ENCODE data around the gene MRPL53.
"Not testable (repeated sequence)": the region's sequence is repeated elsewhere in the genome, so short reads cannot be mapped to it uniquely, and the experiment has no call there.

MRPL53 gene

DNA sequence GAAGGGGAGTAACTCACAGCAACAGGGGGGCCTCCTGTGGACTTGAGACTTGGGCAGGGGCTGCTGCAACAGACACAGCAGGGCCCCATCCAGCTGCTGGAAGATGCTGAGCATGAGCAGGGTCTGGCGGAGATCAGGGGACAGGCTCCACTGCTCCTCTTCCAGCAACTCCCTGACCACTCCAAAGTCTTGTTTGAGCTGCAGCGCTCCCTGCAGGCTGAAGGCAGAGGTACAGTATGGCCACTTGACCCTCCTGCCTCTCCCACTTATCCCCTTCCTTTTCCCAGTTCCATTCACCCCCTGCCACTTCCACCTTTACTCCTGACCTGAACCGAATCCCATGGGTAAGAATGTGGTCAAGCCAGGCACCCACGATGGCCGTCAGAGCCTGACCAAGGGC is 2.4 kb upstream of the MRPL53 start:
- TF ChIP-seq, protein P1, sequence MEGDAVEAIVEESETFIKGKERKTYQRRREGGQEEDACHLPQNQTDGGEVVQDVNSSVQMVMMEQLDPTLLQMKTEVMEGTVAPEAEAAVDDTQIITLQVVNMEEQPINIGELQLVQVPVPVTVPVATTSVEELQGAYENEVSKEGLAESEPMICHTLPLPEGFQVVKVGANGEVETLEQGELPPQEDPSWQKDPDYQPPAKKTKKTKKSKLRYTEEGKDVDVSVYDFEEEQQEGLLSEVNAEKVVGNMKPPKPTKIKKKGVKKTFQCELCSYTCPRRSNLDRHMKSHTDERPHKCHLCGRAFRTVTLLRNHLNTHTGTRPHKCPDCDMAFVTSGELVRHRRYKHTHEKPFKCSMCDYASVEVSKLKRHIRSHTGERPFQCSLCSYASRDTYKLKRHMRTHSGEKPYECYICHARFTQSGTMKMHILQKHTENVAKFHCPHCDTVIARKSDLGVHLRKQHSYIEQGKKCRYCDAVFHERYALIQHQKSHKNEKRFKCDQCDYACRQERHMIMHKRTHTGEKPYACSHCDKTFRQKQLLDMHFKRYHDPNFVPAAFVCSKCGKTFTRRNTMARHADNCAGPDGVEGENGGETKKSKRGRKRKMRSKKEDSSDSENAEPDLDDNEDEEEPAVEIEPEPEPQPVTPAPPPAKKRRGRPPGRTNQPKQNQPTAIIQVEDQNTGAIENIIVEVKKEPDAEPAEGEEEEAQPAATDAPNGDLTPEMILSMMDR (IDR thresholded peaks at IDR 0.05; ENCODE audit: low read depth, low read length, missing control alignments), result peak; percentile 17
- no peak overlapping the region for H3K4me3 ChIP-seq (ENCODE audit: low read depth, low read length)
- in situ Hi-C loops (cut with HindIII; ENCODE audit: low sequenced_read_pairs), result no loop called here
- DNase-seq (ENCODE audit: low read depth), result no peak

DNA sequence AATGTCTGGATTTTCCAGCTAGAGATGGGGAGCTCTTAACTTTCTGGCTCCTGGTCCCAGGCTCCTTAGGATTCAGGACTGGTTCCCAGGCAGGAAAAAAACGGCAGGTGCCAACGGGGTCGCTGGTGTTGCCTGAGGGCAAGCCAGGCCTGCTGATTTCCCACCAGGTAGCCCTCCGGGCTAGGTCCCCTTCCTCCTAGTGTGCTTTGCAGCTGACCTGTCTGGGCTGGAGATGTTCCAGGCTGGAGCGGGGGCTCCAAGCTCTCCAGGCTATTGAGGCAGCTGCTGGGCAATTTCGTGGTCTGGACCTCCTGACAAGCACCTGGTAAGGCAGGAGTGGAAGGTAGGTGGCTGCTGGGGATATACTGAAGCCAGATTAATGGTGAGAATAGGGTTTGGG is 2.0 kb upstream of the MRPL53 start:
- TF ChIP-seq, protein P1 (IDR thresholded peaks at IDR 0.05; ENCODE audit: low read depth, low read length, missing control alignments), result no peak
- H3K4me3 ChIP-seq (ENCODE audit: low read depth, low read length), result no peak overlapping the region
- no peak for DNase-seq (ENCODE audit: low read depth)
- in situ Hi-C loops (cut with HindIII; ENCODE audit: low sequenced_read_pairs), result no loop called here

DNA sequence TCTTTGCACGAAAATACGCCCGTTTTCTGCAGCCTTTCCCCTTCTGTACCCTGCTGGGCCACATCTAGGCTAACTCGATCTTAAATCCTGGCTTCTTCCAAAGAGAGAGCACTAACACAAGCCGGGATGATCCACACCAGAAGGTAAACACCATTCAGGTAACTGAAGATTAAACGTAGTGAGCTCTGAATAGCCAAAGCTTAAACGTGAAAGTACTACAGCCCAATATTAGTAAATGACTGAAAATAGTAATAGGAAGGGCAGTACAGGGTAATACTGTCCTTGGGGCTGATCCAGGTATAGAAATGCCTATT is 422 bp upstream of the MRPL53 start:
- in situ Hi-C loops (cut with HindIII; ENCODE audit: low sequenced_read_pairs), result no loop called here
- H3K4me3 ChIP-seq (ENCODE audit: low read depth, low read length), result peak overlapping the region; percentile 70
- TF ChIP-seq, protein P1 (IDR thresholded peaks at IDR 0.05; ENCODE audit: low read depth, low read length, missing control alignments), result no peak
- no peak for DNase-seq (ENCODE audit: low read depth)

DNA sequence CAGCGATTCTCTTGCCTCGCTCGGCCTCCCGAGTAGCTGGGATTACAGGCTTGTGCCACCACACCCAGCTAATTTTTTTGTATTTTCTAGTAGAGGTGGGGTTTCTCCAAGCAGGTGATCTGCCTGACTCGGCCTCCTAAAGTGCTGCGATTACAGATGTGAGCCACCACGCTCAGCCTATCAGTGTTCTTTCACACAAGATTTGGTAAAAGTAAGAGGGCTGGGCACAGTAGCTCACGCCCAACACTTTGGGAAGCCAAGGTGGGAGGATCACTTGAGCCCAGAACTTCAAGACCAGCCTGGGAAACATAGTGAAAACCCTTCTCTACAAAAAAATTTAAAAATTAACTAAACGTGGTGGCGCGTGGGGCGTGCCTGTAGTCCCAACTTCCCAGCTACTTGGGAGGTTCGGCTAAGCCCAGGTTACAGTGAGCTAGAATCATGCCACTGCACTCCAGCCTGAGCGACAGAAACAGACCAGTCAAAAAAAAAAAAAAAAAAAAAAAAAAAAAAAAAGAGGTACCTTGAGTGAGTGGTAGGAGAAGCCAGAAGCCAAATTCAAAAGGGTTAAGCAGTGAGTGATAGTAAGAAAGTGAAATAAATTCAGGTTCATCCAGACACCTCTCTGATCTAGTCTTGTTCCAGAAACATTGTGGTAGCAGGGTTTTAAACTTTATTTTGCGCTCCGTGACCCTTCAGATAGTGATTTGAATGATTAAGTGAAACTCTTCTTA is 981 bp downstream of the MRPL53 start:
- H3K4me3 ChIP-seq (ENCODE audit: low read depth, low read length), result peak overlapping the region; percentile 70
- no peak for DNase-seq (ENCODE audit: low read depth)
- in situ Hi-C loops (cut with HindIII; ENCODE audit: low sequenced_read_pairs), result no loop called here
- TF ChIP-seq, protein P1 (IDR thresholded peaks at IDR 0.05; ENCODE audit: low read depth, low read length, missing control alignments), result no peak

DNA sequence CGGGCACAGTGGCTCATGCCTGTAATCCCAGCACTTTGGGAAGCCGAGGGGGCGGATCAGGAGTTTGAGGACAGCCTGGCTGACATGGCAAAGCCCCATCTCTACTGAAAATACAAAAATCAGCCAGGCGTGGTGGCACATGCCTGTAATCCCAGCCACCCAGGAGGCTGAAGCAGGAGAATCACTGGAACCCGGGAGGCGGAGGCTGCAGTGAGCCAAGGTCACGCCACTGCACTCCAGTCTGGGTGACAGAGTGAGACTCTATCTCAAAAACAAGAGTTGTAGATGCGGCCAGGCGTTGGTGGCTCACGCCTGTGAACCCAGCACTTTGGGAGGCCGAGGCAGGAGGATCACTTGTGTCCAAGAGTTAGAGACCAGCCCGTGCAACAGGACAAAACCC is 1.7 kb downstream of the MRPL53 start:
- DNase-seq (ENCODE audit: low read depth); in situ Hi-C loops (cut with HindIII; ENCODE audit: low sequenced_read_pairs): not testable (repeated sequence)

DNA sequence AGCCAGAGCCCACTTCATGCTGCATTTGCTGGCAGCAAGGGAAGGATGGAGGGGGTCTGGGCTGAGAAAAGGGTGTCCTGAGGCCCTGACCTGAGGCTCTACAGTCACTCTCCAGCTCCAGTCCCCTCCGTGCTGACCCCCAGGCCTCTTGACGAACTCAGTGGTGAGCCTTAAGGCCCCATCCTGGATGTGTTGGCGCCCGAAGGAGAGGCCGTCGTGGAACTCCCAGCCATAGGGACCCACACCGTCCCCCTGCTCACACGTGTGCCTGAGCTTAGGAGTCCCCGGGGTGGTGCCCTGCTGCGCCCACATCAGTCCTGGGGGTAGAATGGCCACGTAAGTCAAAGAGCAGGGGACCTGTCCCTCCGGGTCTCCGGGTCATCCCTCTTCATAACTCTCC is 8.1 kb downstream of the MRPL53 start:
- in situ Hi-C loops (cut with HindIII; ENCODE audit: low sequenced_read_pairs), result no loop called here
- peak overlapping the region; percentile 72 for H3K4me3 ChIP-seq (ENCODE audit: low read depth, low read length)
- TF ChIP-seq, protein P1 (IDR thresholded peaks at IDR 0.05; ENCODE audit: low read depth, low read length, missing control alignments), result no peak
- DNase-seq (ENCODE audit: low read depth), result no peak

More for the DNA sequence above, 1.7 kb downstream of the MRPL53 start:
- H3K4me3 ChIP-seq (ENCODE audit: low read depth, low read length), result not testable (repeated sequence)

DNA sequence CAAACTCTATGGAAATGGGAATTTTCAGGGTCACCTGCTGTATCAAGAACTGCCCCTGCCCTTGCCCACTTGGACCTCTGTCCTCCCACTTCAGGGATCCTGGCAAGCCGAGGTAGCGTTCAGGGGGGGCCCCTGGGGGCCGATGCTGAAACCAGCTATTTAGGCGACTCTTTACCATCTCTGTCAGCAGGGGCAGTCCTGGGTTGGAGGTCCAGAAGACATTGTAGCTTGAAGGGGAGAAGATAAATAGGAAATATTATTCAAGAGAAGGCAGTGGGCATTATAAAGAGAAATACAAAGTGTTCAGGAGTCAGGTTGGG is 9.7 kb downstream of the MRPL53 start:
- TF ChIP-seq, protein P1 (IDR thresholded peaks at IDR 0.05; ENCODE audit: low read depth, low read length, missing control alignments), result no peak
- in situ Hi-C loops (cut with HindIII; ENCODE audit: low sequenced_read_pairs), result no loop called here
- no peak overlapping the region for H3K4me3 ChIP-seq (ENCODE audit: low read depth, low read length)

More for the DNA sequence above, 9.7 kb downstream of the MRPL53 start:
- DNase-seq (ENCODE audit: low read depth), result no peak

Data from astrocyte of the cerebellum (primary cell).